Activated CD4-positive, CD25-positive, alpha-beta regulatory T cell treated with anti-CD3 and anti-CD28 coated beads, Interleukin-2, amount 50 U/mL, for 16 hours (primary cell): ENCODE data around the gene MT3.
"Not testable (repeated sequence)": the region's sequence is repeated elsewhere in the genome, so short reads cannot be mapped to it uniquely, and the experiment has no call there.

Source experiments
- DNase-seq: peaks from one replicate; pipeline ENCODE4 v3.0.0-alpha.2; 2020; ENCODE audit warnings: low read depth, low spot score

MT3 gene

GRCh38 chr16:56580391-56581048 lies 8.8 kb upstream of the MT3 start:
- no peak for DNase-seq

DNA sequence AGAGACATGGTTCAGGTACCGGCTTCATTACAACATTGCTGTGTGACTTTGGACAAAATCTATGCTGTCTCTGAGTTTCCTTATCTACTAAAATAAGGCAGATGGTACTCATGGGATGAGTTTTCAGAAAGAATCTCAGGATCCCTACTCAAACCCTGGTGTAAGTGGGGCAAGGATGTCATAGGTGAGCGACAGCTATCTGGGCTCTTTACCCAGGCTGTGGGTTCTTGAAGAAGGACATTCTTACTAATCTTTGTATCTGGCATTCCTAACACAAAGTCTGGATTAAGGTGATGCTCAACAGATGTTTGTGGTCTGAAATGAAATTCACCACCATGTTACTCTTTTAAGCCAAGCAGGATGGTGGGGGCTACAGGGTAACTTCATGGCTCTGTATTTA lies 6.4 kb upstream of the MT3 start:
- not testable (repeated sequence) for DNase-seq

GRCh38 chr16:56583351-56584168 lies 5.8 kb upstream of the MT3 start:
- no peak for DNase-seq

- DNase-seq: no peak
These were observed 5.1 kb upstream of the MT3 start for GRCh38 chr16:56584276-56584675.

- DNase-seq: no peak
These were observed 567 bp upstream of the MT3 start for GRCh38 chr16:56588781-56589140.

- no peak for DNase-seq
These were observed 2.2 kb downstream of the MT3 start for GRCh38 chr16:56591377-56592060.

DNA sequence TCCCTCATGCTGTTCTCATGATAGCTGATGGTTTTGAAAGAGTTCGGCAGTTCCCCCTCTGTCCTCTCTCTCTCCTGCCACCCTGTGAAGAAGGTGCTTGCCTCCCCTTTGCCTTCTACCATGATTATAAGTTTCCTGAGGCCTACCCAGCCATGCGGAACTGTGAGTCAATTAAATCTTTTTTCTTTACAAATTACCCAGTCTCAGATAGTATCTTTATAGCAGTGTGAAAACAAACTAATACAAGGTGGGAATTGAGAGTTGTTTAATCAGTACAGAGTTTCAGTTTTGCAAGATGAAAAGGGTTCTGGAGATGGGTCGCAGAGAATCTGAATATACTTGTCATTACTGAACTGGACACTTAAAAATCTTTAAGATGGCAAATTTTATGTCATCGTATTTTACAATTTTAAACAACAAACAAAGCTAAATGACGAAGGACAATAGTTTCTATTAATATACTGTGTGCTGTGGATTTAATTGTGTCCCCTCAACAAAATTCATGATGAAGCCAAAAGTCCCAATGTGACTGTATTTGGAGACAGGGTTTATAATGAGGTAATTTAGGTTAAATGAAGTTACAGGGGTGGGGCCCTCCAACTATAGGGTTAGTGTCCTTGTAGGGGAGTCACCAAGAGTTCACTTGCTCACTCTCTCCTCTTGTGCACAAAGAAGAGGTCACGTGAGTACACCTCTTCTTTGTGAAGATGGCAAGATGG lies 4.4 kb downstream of the MT3 start:
- no peak for DNase-seq

DNA sequence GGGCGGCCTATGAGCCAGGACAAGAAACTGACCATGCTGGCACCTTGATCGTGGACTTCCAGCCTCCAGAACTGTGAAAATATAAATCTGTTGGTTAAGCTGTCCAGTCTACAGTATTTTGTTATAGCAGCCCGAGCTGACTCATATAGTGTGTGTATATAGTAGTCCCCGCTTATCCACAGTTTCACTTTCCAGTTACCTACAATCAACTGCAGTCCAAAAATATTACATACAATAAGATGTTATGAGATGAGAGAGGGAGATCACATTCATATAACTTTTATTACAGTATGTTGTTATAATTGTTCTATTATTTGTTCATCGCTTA lies 4.9 kb downstream of the MT3 start:
- no peak for DNase-seq

GRCh38 chr16:56600398-56600999 lies 11.2 kb downstream of the MT3 start:
- no peak for DNase-seq

DNA sequence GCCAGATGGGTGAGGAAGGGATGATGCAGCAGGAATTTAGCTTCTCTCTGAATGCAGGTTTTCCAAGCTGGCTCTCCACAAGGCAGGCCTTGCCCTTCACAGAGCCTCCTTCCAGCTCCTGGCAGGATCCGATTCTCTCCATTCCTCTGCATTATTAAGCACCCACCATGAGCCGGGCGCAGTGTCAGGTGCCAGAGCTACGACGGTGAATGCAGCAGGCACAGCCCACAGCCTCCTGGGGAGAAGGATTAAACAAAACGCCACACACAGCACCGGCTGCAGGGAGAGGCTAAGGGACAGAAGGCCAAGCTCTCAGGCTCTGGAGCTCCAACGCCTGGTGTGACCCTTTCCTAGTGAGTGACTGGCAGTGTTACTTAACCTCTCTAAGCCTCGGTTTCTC lies 12.0 kb downstream of the MT3 start:
- no peak for DNase-seq

- DNase-seq: no peak
These were observed 14.3 kb downstream of the MT3 start for GRCh38 chr16:56603589-56603988.

DNA sequence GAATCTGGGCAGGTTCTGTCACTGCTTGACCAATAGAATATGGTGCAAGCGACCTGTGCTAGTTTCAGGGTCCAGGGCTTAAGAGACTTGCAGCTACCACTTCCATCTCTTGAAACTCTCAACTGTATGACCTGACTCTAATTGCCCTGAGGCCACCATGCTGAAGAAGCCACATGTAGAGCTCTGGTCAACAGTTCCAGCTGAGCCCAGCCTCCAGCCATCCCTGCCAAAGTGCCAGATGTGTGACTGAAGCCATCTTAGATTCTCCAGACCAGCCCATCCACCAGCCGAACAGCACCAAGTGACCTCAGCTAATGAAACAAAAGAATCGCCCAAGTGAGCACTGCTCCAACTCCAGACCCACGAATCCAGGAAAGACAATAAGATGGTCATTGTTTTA lies 15.6 kb downstream of the MT3 start:
- no peak for DNase-seq

- DNase-seq: no peak
These were observed 16.1 kb downstream of the MT3 start for GRCh38 chr16:56605475-56605874.

DNA sequence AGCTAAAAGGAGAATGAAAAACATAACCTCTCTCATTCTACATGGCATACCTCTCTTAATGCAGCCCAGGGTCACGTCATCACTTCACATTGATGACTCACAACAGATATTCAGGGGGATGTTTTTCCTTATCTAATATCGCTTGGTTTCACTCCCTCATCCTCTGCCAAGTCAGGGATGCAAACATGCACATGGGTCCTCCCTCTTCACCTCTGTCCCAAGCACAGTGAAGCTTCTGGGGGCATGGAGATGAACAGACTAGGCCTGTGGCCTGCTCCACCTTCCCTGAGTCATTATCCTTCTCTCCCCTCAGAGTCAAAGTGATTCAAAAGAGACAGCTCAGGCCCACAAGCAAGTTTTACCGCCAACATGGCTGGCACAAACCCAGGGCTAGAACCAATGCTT lies 16.7 kb downstream of the MT3 start:
- no peak for DNase-seq

GRCh38 chr16:56606476-56607108 lies 17.3 kb downstream of the MT3 start:
- no peak for DNase-seq

DNA sequence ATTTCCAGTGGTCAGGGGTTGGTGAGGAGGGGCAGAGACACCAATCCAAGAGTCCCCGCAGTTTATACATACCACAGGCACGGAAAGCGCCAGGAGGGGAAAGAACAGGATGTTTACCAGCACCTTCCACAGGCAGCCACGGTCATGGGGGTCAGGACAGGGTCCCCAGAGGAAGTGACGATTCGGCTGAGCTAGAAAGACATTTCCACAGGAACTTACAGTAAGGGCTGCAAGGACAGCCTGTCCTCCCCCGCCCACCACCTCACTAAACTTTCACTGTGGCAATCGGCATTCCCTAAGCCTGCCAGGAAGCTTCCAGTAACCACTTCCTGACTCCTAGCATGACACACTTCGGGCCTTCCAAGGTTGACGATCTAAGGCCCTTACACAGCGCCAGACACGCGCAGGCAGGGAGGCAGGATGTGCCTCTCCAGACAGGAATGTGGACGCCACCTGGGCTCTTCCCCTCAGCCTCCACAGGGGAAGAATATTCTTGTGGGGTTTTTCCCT lies 17.8 kb downstream of the MT3 start:
- DNase-seq: no peak

- no peak for DNase-seq
These were observed 18.3 kb downstream of the MT3 start for GRCh38 chr16:56607675-56608042.

DNA sequence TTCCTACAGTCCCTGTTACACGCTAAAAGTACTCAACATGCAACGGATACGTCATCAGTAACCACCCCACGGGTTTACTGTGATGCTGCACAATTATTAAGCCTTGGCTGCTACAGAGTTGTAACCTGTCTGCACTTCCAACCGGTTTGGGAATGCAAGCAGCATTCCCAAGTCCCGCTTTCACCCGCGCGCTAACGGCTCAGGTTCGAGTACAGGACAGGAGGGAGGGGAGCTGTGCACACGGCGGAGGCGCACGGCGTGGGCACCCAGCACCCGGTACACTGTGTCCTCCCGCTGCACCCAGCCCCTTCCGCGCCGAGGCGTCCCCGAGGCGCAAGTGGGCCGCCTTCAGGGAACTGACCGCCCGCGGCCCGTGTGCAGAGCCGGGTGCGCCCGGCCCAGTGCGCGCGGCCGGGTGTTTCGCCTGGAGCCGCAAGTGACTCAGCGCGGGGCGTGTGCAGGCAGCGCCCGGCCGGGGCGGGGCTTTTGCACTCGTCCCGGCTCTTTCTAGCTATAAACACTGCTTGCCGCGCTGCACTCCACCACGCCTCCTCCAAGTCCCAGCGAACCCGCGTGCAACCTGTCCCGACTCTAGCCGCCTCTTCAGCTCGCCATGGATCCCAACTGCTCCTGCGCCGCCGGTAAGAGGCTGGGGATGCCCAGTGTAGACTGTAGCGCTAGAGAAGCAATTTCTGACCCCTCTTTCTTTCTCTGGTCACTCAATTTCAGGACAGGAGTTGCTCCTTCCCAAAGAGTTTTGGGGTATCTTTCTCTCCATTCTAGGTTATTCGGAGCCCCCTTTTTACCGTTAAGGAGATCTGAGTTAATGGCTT lies 18.9 kb downstream of the MT3 start, which contains the start of gene MT2A:
TSS of gene MT2A (plus strand) at position 542 of the 833 bp plus-strand sequence. CDS start at position 614, 72 bp downstream.
- peak; percentile 70 for DNase-seq

GRCh38 chr16:56608876-56609462 lies 19.6 kb downstream of the MT3 start:
- DNase-seq: no peak

GRCh38 chr16:56609463-56609921 lies 20.2 kb downstream of the MT3 start:
- peak; percentile 42 for DNase-seq
